ENCODE data around the gene SPANXN1. TPM values are rescaled to one million over a fixed set of nuclear protein-coding genes. Genes with fewer than 3 reads are reported as not detected.
"Not testable (repeated sequence)": the region's sequence is repeated elsewhere in the genome, so short reads cannot be mapped to it uniquely, and the experiment has no call there.

Gene SPANXN1
- not detected for total RNA-seq

GRCh38 chrX:145247203-145247602, at the start of gene SPANXN1:
SPANXN1 (plus strand) TSS chrX:145247503; CDS start chrX:145247587, 84 bp downstream.
- not testable (repeated sequence) for DNase-seq (ENCODE audit: low spot score); ATAC-seq

- ATAC-seq (no peak), DNase-seq (ENCODE audit: low spot score) (no peak)
Observed at GRCh38 chrX:145199078-145199477, 48.2 kb upstream of the SPANXN1 start.

- DNase-seq (ENCODE audit: low spot score), result no peak
- no peak for ATAC-seq
Observed at GRCh38 chrX:145213504-145213903, 33.8 kb upstream of the SPANXN1 start.

- DNase-seq (ENCODE audit: low spot score), result no peak
- ATAC-seq, result no peak
Observed at GRCh38 chrX:145292218-145292617, 44.9 kb downstream of the SPANXN1 start.

All from left lobe of liver (tissue), 2 donors.